HG03108 (cell line): ENCODE measurements around the gene CPN2.

Experiments
- ATAC-seq: cut with Tn5 transposase; IDR thresholded peaks from one replicate; pipeline ENCODE4 v1.9.1; 2021; ENCODE audit warnings: moderate library complexity; ENCODE audit not compliant: unreplicated experiment

The CPN2 gene

DNA sequence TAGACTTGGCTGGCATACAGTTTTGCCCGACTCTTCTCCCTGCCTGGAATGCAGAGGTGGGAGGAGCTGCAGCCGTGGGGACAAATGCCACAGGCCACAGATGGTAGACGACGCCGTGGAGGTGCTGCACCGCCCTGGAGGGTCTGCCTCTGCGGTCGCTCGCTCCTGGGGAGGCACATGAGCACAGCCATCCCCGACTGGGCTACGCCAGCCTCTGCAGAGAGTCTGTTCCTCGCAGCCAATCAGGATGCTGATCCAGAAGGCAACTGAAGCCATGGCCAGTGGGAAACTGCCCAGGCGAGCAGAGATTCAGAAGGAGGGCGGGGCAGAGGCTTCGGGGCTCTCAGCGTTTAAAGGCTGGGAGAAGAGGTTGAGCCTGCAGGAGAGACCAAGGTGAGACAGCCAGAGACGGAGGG, 30.3 kb upstream of the CPN2 start:
- ATAC-seq: no peak

DNA sequence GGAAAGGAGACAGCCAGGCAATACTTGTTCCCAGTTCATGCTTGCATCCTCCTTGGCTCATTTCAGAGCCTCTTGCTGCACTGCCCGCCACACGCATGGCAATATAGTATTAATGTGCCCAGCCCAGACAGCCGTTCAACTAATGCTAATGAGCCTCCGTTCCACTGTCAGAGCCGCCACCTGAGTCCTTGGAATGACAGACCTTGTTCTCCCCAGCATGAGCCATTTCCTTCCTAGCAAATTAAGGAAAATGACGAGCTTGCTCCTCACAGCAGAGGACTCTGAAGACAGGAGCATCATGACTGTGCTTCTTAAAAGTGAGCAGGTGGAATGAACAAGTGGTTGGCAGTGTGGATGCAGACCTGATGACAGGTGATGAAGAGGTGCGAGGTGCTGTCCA, 29.2 kb upstream of the CPN2 start:
- no peak for ATAC-seq

DNA sequence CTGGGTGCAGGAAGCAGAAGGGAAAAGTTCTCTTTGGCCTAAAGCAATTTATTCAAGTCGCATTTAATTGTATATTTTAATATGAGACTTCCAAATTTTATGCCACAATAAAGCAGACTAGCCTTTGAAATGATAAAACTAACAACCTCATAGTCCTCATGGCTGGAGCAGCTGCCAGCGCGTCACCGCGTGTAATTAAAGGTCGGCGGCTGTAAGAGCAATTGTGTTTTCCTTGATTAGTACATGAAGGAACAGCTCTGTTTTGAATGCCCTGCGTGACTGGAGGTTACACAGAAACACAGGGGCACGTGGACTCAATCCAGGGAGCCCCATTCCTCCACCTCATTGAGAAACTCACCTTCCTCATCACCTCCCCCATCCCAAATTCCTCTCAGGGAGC, 28.5 kb upstream of the CPN2 start:
- ATAC-seq: no peak

DNA sequence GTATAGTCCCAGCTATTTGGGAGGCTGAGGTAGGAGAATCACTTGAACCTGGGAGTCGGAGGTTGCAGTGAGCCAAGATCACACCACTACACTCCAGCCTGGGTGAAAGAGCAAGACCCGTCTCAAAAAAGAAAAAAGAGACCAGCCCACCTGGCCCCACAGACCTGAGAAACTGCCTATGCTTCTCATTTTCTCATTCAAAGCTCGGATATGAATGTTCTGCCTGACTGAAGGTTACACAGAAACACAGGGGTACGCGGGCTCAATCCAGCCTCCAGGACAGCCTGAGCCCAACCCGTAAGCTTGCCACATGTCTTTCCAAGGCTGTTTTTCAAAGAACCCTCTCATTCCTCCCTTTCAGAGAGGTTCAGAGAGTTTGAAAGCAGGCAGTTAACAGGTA, 28.1 kb upstream of the CPN2 start:
- no peak for ATAC-seq

DNA sequence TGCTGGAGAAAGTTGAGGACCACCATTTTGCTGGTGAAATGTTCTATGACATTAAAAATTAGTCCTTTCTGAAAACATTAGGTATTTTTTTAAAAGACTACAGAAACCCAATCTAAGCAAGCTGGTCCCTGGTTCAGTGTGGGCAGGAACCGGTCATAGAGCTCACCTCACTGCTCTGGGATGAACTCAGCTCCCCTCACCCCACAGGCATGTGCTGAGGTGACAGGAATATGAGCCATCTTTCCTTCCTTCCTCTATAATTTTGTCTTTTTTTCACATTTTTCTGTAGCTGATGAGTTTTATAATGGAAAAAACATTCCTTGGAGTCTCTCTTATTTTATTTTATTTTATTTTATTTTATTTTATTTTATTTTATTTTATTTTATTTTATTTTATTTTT, 26.6 kb upstream of the CPN2 start:
- no peak for ATAC-seq

DNA sequence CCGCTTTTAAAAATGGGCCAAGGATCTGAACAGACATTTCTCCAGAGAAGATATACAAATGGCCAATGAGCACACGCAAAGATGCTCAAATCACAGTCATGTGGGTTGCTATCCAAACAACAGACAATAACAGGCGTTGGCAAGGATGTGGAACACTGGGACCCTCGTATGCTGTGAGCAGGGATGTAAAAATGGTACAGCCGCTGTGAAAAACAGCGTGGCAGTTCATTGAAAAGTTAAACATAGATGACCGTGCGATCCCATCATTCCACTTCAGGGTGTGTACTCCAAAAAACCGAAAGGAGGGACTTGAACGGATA, 25.1 kb upstream of the CPN2 start:
- no peak for ATAC-seq

DNA sequence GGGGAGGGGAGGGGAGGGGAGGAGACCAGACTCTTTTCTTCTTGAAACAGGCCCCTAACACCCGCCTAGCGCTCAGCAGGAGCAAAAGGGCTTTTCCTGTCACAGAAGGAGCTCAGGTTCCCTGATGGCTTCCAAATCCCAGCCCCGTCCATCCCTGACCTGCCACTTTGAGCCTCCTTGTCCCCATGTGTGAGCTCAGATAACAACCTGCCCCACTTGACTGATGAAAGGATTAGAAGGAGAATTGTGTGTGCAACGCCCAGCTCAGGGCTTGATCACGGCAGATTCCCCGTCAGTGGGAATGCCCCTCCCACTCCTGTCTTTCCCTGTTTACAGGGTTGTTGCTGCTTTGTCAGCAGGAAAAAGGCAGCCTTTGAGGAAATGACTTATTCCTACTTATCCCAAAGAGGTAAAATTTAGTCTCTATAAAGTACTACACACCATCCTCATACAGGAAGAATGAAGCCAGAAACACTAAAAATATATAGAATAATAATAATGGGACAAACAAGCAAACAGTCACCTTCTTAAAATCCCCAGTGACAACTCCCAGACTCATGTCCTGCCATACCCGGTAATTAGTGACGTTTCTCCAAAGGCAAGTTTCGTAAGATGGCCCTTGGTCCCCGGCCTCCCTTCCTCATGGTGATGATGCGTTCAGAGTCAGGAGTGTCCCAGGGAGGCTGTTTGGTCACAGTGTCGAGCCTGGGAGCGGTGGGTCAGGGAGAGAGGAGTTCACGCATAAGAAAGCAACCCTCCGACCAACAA, 24.5 kb upstream of the CPN2 start:
- no peak for ATAC-seq

DNA sequence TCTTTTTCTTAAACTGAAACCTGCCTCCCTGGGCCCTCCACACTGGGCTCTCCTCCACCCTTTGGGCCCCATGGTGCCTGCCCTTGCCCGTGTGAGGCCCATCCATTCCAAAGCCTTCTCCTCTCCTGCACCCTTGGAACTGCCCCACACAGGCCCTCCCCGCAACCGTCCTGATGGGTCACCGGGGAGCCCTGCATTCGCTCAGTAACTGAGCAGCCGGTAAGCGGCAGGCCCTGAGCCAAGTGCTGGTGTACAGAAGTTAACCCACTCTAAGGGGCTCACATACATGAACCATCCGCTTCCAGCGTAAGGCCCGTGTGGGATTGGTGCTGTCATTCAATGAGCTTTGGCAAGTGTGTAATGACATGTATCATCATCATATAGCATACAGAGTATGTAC, 23.8 kb upstream of the CPN2 start:
- no peak for ATAC-seq

DNA sequence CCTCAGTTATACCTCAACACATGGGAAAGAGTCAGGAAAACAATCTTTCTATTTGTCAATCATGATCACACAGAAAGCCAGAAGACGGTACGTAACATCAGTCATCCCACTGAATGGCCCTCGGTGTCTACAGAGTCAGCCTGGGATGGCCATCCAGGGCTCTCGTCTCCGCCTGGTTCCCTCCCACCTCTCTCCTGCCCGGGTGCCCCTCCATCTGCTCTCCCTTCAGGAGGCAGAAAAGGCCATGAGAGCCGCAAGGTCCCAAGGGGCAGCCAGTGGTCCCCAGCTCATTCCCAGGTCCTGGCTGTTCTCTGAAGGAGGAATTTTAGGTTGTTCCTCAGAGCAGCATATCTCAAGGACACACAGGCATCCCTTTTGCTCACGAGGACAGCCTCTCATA, 22.8 kb upstream of the CPN2 start:
- ATAC-seq: no peak

DNA sequence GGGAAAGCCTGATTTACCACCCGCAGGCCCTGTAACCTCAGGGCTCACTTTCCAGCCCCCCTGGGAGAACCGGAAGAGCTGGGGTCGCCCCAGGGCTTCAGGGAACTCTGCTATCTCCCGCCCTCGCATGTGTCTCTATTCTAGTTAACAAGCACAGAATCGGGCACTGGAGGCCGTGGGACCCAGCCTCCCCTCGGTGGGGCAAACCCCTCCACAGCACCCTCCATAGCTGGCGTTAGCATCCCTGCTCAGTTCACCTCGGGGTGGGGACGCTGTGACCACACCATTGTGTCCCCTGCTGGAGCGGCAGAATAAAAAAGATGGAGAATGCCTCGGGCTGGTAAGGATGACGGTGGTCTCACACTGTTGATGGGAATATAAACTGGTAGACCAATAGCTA, 21.9 kb upstream of the CPN2 start:
- ATAC-seq: no peak

DNA sequence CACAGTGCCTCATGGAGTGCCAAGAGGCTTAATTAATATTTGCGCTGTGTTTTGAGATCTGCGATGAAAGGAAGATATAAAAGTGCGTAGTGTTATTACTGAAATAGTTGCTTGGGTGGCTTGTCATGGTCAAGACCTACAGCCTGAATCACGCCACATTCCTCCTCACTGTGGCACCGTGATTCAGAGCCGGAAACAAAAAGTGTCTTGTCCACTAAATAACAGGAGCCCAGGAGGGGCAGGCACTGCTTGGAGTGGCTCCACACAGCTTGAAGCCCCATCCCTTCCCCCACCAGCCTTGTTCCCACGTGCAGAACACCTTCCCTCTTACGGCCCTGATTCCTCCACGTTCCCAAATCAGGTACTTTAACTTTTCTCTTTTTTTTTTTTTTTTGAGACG, 19.6 kb upstream of the CPN2 start:
- ATAC-seq: no peak

DNA sequence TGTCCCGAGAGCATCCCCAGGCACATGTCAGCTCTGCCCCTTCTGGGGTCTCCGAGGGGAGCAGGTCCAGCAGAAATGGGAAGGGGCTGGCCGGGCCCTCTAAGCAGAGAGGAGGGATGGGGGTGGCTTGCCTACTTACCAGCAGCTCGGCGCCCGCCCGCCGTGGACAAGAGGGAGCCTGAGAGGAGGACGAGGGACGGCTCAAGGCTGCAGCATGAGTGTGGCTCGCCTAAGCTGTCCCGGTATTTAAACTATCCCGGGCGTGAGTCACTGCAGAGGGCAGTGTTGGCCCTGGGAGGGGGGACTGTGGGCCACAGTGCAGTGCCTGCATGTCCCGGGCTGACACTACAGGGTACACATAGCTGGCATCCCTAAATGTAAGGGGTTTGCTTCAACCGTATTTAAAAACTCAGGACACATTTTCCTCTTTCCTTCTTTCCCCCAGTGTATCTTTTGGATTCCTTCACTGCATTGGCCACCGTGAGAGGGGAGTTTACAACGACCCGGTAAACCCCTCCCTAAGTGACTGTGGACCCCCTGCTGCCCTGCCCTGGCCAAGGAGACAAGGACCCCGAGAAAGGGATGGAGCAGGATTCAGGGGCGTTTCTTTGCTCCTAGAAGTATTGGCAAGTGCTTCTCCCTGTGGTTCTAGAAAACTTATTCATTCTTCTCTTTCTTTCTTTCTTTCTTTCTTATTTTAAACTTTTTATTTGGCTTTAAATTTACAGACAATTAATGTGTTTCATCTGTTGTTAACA, 18.6 kb upstream of the CPN2 start, which contains the start of gene LRRC15:
LRRC15 (minus strand) TSS at position 222 of the 758 bp plus-strand sequence. CDS start 8,700 bp downstream, outside the sequence.
- ATAC-seq: no peak

DNA sequence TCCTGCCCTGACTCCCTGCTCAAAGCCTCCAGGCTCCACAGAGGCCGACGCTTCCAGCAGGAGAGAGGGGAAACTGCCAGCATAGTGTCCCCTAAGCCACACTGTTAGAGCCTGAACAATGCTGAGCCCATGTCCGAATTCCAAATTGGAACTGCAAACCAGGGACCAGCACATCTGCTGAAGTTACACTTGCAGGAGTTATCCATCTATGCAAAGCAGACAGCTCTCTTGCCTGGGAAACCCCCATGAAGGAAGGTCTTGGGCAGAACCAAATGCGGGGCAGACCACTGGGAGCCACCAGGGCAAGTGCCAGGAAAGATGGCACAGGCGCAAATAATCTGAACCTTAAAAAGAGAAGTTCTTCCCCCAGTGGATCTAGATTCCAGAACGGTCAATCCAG, 17.8 kb upstream of the CPN2 start:
- no peak for ATAC-seq

DNA sequence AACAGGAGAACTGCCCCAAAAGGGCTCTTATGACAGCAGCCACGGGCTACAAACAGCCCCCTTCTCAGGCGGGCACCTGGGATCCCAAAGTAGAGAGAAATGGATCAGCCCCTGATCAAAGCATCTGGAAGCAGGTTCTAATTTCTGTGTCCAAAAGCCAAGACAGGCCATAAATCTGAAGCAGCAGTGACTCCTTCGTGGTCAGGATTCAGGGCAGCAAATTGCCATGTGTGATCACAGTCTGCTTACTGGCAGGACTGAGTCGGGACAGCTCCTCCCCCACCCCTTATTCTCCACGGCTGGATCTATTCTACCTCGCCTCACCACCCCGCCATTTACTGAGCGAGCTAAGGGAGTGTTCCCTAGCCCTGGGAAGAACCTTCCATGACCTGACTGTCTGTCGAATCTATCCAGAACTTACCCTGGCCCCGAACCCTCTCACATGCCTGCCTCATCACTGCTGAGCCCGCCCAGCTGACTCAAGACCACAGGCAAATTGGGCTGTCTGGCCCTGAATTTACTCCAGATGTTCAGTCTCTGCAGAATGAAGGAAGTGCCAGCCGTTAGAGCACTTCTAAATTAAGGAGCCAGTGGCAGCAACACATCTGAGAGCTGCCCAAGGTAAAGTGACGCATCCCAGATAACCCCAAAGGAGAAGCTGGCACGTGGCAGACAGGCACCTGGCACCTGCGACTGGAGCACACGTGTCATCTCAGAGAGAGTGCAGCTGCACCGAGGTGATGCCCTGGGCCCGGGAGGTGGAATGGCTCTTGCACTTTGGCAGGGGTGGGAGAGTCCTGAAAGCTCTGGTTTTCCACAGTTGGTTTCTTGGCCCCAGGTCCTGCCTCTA, 17.1 kb upstream of the CPN2 start:
- no peak for ATAC-seq

DNA sequence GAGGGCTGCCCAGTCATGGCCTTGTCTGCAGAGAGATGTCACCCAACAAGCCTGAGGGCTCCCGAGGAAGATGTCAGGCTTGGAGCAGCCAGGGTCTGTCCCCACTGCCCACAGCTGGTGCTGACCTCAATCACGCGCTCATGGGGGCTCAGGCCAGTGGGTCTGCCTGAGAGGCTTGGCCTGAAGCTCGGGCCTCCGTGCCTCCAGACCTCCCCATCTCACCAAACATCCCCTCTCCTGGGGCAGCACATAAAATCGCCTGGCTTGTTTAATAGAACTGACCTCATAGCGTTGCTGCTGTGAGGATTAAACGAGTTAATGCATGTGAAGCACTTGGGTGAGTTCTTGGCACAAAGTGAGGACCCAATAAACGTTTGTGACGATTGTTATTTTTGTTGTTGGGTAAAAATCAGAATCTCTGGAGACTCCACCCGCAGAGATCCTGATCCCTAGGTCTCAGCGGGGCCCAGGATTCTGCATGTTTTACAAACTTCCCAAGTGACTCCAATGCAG, 14.9 kb upstream of the CPN2 start:
- ATAC-seq: no peak

DNA sequence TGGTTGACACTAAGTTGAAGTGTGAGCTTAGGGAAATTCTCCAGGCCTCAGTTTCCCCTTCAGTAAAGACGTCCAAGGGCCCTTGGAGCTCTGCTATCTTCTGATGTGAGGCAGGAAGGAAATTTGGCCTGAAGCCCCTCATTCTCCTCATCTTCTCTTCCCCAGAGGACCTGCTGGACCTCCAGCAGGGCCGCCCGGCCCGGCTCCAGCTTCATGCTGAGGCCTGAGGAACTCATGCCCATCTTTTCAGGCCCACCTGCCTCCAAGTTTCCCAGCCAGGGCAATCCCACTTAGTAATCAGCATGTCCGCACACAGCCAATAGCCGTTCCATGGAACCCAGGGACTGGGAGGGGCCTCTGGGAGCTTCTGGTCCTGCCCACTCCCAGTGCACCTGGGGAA, 14.4 kb upstream of the CPN2 start:
- no peak for ATAC-seq

DNA sequence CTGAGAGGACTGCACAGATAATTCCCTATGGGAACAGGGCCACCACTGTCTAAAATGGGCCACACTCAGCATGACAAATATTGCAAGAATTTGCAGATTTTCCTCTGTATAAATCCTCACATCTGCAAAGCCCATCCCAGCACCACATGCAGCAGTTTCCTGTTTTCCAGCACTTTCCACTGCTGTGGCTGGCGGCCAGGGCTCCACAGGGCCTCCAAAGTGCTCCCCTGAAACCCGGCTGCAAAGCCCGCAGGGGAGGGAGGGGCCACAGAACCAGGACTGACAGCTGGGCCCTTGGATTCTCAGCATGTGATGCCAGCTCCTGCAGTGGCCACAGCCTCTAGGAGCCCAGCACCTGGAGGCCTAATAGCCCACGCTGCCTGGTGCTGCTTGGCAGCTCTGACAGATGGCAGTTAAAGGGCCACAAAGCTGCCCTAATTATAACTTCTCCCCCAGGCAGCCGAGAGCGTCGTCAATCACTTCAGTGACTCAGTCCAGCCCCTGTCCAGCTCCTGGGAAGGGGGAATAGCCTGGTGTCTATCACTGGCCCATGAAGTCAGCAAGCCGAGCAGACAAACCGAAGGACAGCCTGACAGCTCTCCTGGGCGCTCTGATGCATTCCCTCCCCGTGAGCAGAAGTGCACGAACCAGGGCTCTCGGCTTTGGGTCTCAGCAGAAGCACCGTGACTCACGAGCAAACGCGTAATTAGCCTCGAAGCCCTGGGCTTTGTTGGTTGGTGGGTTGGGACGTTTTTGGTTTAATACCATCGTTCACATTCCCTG, 13.7 kb upstream of the CPN2 start:
- ATAC-seq: no peak

DNA sequence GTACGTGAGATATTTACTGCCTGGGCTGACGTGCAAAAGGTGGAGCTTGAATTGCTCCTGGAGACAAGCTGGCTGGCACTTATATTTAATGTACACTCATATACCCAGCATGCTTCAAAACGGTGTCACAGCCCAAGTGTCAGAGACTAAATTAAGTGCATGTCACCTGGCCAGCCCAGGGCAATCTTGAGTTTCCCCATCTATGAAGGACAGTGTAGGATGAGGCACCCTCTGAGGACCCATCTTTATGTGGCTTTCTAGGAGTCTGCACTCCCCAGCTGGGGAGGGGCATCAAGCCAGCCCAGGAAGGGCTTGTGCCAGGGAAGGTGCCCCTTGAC, 13.2 kb upstream of the CPN2 start:
- no peak for ATAC-seq

DNA sequence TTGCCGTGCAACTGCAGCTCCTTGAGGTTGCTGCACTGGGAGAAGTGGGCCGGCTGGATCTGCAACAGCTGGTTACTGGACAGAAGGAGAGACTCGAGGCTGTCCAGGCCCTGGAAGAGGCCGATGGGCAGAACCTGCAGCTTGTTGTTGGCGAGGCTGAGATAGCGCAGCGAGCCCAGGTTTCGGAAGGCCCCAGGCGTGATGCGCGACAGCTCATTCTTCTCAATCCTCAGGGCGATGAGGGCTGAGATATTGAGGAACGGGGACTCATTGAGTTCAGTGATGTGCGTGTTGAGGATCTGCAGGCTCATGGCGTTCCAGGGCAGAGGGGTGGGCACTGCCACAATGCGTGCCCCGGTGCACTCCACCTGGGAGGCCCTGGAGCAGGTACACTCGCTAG, 9.4 kb upstream of the CPN2 start:
- ATAC-seq: no peak

DNA sequence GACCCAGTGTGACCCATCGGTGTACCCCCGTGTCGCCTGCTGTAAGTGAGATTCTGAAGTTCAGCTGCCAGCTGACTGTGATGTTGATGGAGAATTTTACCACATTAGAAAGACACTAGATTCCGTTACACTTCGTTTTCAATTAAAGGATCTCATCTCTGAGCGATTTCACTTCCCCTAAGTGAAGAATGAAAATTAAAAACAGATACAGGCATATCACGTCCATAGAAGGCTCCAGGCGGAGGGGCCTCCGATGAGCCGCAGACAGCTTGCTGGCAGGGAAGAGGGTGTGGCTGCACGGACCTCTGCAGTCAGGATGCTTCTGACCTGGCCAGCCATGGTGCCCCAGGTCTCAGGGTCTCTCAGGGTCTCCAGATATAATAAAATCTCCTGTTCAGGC, 6.6 kb upstream of the CPN2 start:
- no peak for ATAC-seq

DNA sequence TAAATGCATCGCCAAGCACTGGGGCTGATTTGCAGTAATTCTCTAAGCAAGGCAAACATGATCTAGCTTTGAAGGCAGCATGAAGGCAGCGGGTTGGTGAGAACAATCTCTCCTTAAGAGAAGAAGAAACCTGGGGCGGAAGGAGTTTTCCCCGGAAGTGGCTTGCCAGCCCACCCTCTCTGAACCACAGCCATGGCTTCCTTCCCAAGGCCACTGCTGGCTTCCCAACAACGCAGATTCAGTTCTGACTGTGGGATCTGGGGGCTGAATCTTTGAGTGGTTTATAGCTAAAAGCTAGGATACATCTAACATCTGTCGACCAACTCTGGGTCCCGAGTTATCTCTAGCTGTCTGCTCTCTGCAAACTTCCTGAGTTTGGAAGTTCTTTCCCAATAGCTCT, 4.3 kb upstream of the CPN2 start:
- ATAC-seq: no peak
